Astrocyte (in vitro differentiated cells and primary cell): ENCODE measurements around the gene TRIM9. TPM values are rescaled to one million over a fixed set of nuclear protein-coding genes. Genes with fewer than 3 reads are reported as not detected.

ENCODE experiments used
- DNase-seq: peaks from one replicate; pipeline ENCODE4 v3.0.0-alpha.2; 2010; ENCODE audit warnings: low read depth
- FAIRE-seq: peaks from 2 replicates; lab custom pipeline; 2011; peaks lifted over from hg19 to GRCh38; lab: Jason Lieb, UNC
- H2AFZ ChIP-seq: 2 replicates; pipeline ENCODE4 v1.6.0; 2012; ENCODE audit warnings: low read depth, low read length, inconsistent platforms
- H3K27ac ChIP-seq: 2 replicates; pipeline ENCODE4 v1.5.1; 2011; ENCODE audit warnings: low read depth, low read length, inconsistent platforms
- H3K27me3 ChIP-seq: 2 replicates; pipeline ENCODE4 v1.6.0; 2011; ENCODE audit warnings: low read length, inconsistent platforms; ENCODE audit not compliant: insufficient read depth
- H3K36me3 ChIP-seq: 2 replicates; pipeline ENCODE4 v1.5.1; 2011; ENCODE audit warnings: low read length, inconsistent platforms; ENCODE audit not compliant: insufficient read depth
- H3K4me1 ChIP-seq: 2 replicates; pipeline ENCODE4 v1.5.1; 2011; ENCODE audit warnings: low read length, inconsistent platforms; ENCODE audit not compliant: insufficient read depth
- H3K4me2 ChIP-seq: 2 replicates; pipeline ENCODE4 v1.6.0; 2012; ENCODE audit warnings: low read length, inconsistent platforms
- H3K4me3 ChIP-seq: 2 replicates; pipeline ENCODE4 v1.5.1; 2011; ENCODE audit warnings: low read depth, mild to moderate bottlenecking, low read length, inconsistent platforms; ENCODE audit not compliant: insufficient read depth
- H3K79me2 ChIP-seq: 2 replicates; pipeline ENCODE4 v1.6.0; 2012; ENCODE audit warnings: mild to moderate bottlenecking, low read length, inconsistent platforms; ENCODE audit not compliant: insufficient read depth
- H3K9ac ChIP-seq: 2 replicates; pipeline ENCODE4 v1.6.0; 2012; ENCODE audit warnings: mild to moderate bottlenecking, low read length, inconsistent platforms
- H3K9me3 ChIP-seq: 2 replicates; pipeline ENCODE4 v1.5.1; 2012; ENCODE audit warnings: low read depth, mild to moderate bottlenecking, low read length, inconsistent platforms; ENCODE audit not compliant: insufficient read depth
- H4K20me1 ChIP-seq: 2 replicates; pipeline ENCODE4 v1.6.0; 2012; ENCODE audit warnings: low read length, inconsistent platforms; ENCODE audit not compliant: insufficient read depth
- H3K27ac Mint-ChIP-seq: one replicate; pipeline ENCODE4 v1.8.0; 2021; ENCODE audit warnings: mild to moderate bottlenecking, mixed read lengths; ENCODE audit not compliant: unreplicated experiment
- H3K27me3 Mint-ChIP-seq: one replicate; pipeline ENCODE4 v1.8.0; 2021; ENCODE audit warnings: low read depth, mixed read lengths; ENCODE audit not compliant: unreplicated experiment
- H3K36me3 Mint-ChIP-seq: one replicate; pipeline ENCODE4 v1.8.0; 2021; ENCODE audit warnings: low read depth, mixed read lengths; ENCODE audit not compliant: unreplicated experiment
- H3K4me1 Mint-ChIP-seq: one replicate; pipeline ENCODE4 v1.8.0; 2021; ENCODE audit warnings: low read depth, mixed read lengths; ENCODE audit not compliant: unreplicated experiment
- H3K4me3 Mint-ChIP-seq: one replicate; pipeline ENCODE4 v1.8.0; 2021; ENCODE audit warnings: mild to moderate bottlenecking, moderate library complexity, mixed read lengths; ENCODE audit not compliant: unreplicated experiment
- H3K9me3 Mint-ChIP-seq: one replicate; pipeline ENCODE4 v1.8.0; 2021; ENCODE audit warnings: mild to moderate bottlenecking, mixed read lengths; ENCODE audit not compliant: unreplicated experiment
- EZH2 ChIP-seq: IDR thresholded peaks from 2 replicates; pipeline ENCODE4 v1.6.1; 2012; ENCODE audit warnings: mild to moderate bottlenecking, low read length, inconsistent platforms; ENCODE audit not compliant: insufficient read depth
- total RNA-seq: library from RNA; stranded (reverse); gene quantifications from 2 replicates; pipeline ENCODE4 v1.2.1, GENCODE V29; 2021
- TF ChIP-seq, protein P1 (sequence below): IDR thresholded peaks from 2 replicates; pipeline ENCODE4 v1.5.1; 2011; ENCODE audit warnings: low read depth, mild to moderate bottlenecking, inconsistent platforms, low read length, moderate library complexity; ENCODE audit not compliant: insufficient read depth

The TRIM9 gene
- total RNA-seq, 1 donor from 2014 or later = 4.7 TPM

DNA sequence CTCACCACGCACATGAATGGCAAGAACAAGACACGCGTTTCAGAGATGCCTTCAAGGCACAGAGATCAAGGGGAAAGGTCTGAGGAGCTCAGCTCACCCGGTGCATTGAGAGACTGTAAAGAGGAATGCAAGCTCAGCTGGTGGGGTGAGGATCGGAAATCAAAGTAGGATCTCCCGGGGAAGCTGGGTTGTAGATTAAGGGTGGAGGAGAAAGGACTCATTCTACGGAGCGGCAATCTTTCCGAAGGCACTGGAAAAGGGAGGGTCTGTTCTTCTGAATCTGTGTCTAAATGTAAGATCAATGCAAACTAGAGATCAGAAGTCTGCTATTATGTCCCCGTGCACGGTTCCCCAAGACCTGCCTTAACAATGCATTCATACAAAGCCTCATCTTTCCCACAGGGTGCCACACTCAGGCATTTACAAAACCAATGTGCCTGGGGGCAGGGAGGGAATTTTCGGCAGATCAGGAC, 109.0 kb downstream of the TRIM9 start:
- no peak for FAIRE-seq
- no peak overlapping the region for H3K27ac Mint-ChIP-seq
- H4K20me1 ChIP-seq = no peaks in the 10 kb centered on the region

DNA sequence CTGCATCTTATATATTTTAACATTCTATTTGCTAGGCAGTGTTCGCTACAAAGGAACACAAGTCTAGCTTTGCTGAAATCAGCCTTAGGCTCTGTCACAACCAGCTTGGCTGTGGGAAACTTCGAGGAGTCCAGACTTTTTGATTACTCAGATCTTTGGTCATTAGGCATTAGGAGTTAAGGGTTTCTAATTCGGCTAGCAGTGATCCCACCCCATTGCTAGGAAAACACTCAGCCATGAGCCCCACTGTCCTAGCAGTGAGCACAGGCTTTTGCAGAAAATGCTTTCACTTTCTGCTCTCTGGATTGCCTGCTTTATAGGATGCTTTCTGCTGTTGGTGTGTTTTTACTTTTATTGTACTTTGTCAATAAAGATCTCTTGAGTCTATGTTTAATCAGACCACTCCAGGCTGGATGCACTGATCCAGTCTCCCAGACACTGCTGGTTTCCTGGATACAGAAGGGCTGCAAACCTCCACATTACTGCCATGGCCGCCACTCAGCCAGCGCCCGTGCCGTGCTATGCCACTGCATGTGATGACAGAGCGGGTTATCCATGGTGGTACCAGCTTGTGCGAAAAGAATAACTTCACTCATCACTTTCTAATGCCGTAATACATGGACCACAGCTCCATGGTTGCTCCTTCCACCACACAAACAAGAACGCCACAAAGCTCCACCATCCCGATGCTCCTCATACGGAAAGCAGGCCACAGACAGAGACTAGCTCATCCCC, 109.6 kb downstream of the TRIM9 start:
- Histone ChIP-seq H2AFZ (peak overlapping the region; percentile 62), H3K9me3 (no peaks in the 10 kb centered on the region), H3K9ac (peak overlapping the region; percentile 4), H3K4me2 (peak overlapping the region; percentile 72), H3K4me1 (no peaks in the 10 kb centered on the region), H3K79me2 (no peaks in the 10 kb centered on the region), H3K27me3 (no peaks in the 10 kb centered on the region), H3K4me3 (peak overlapping the region; percentile 37), H4K20me1 (no peaks in the 10 kb centered on the region), H3K36me3 (no peaks in the 10 kb centered on the region), H3K27ac (no peak overlapping the region)
- TF ChIP-seq, protein P1, sequence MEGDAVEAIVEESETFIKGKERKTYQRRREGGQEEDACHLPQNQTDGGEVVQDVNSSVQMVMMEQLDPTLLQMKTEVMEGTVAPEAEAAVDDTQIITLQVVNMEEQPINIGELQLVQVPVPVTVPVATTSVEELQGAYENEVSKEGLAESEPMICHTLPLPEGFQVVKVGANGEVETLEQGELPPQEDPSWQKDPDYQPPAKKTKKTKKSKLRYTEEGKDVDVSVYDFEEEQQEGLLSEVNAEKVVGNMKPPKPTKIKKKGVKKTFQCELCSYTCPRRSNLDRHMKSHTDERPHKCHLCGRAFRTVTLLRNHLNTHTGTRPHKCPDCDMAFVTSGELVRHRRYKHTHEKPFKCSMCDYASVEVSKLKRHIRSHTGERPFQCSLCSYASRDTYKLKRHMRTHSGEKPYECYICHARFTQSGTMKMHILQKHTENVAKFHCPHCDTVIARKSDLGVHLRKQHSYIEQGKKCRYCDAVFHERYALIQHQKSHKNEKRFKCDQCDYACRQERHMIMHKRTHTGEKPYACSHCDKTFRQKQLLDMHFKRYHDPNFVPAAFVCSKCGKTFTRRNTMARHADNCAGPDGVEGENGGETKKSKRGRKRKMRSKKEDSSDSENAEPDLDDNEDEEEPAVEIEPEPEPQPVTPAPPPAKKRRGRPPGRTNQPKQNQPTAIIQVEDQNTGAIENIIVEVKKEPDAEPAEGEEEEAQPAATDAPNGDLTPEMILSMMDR = no peak
- TF ChIP-seq EZH2 = no peak
- no peak overlapping the region for H3K4me3 Mint-ChIP-seq
- peaks cover 12% of the 10 kb centered on the region for H3K4me1 Mint-ChIP-seq
- no peaks in the 10 kb centered on the region for H3K9me3 Mint-ChIP-seq
- H3K36me3 Mint-ChIP-seq = no peaks in the 10 kb centered on the region
- H3K27ac Mint-ChIP-seq = no peak overlapping the region
- peak; percentile 25 for DNase-seq
- FAIRE-seq = no peak
- H3K27me3 Mint-ChIP-seq = peaks cover 6% of the 10 kb centered on the region

More for the DNA sequence above, 109.0 kb downstream of the TRIM9 start:
- Mint-ChIP-seq H3K4me3 (no peak overlapping the region), H3K4me1 (peaks cover 12% of the 10 kb centered on the region), H3K9me3 (no peaks in the 10 kb centered on the region), H3K36me3 (no peaks in the 10 kb centered on the region), H3K27me3 (peaks cover 6% of the 10 kb centered on the region)
- H3K9ac ChIP-seq = no peak overlapping the region
- H3K4me2 ChIP-seq = peak overlapping the region; percentile 72
- no peak overlapping the region for H3K27ac ChIP-seq
- no peaks in the 10 kb centered on the region for H3K36me3 ChIP-seq
- no peak for DNase-seq
- H3K79me2 ChIP-seq = no peaks in the 10 kb centered on the region
- peak overlapping the region; percentile 37 for H3K4me3 ChIP-seq
- H2AFZ ChIP-seq = peak overlapping the region; percentile 62
- no peaks in the 10 kb centered on the region for H3K4me1 ChIP-seq
- H3K9me3 ChIP-seq = no peaks in the 10 kb centered on the region
- TF ChIP-seq, protein P1 = no peak
- no peak for TF ChIP-seq EZH2
- no peaks in the 10 kb centered on the region for H3K27me3 ChIP-seq
